Thoracic aorta (tissue), 2 donors: ENCODE results near the gene GAB2. TPM values are rescaled to one million over a fixed set of nuclear protein-coding genes. Genes with fewer than 3 reads are reported as not detected.

Source experiments
- ATAC-seq: fragments of 150-250 bp; one replicate; pipeline ENCODE4 v1.8.0; 2017; ENCODE audit warnings: low read depth; ENCODE audit not compliant: insufficient number of reproducible peaks, low FRiP score
- DNase-seq: peaks from one replicate; pipeline ENCODE4 v3.0.0-alpha.2; 2020; ENCODE audit warnings: low spot score
- H3K27ac ChIP-seq, 2 donors: fragments of 200-600 bp; sonication (generic); 1 replicate in 1 of 2; 2 replicates in 1 of 2; pipeline ENCODE4 v1.5.1; 2016; ENCODE audit warnings: mild to moderate bottlenecking in 2 of 2, moderate library complexity in 2 of 2
- H3K27me3 ChIP-seq: fragments of 200-600 bp; sonication (generic); replicated peaks from 2 replicates; pipeline ENCODE4 v1.6.0; 2016; ENCODE audit warnings: mild to moderate bottlenecking; ENCODE audit not compliant: insufficient read depth
- H3K36me3 ChIP-seq: fragments of 200-600 bp; sonication (generic); one replicate; pipeline ENCODE4 v1.5.1; 2016
- H3K4me1 ChIP-seq, 2 donors: fragments of 200-600 bp; sonication (generic); 1 replicate in 1 of 2; 2 replicates in 1 of 2; pipeline versions ENCODE4 v1.5.1 to v1.6.0; 2016; ENCODE audit warnings: low read depth in 2 of 2, mild to moderate bottlenecking in 1 of 2; ENCODE audit not compliant: control insufficient read depth in 1 of 2
- H3K4me3 ChIP-seq: fragments of 200-600 bp; sonication (generic); 2 replicates; pipeline ENCODE4 v1.5.1; 2016; ENCODE audit warnings: mild to moderate bottlenecking
- H3K9me3 ChIP-seq: fragments of 200-600 bp; sonication (generic); 2 replicates; pipeline ENCODE4 v1.5.1; 2016
- total RNA-seq, 2 donors: library from RNA; depleted of rRNA; stranded (reverse); fragments of >200 nt; gene quantifications; one replicate each; pipeline versions ENCODE4 v1.1.0 to v1.2.3, GENCODE V29; 2016
- TF ChIP-seq, protein P1 (sequence below): fragments of 200-600 bp; sonication (generic); IDR thresholded peaks from one replicate; pipeline ENCODE4 v1.5.1; 2019; ENCODE audit warnings: antibody characterized with exemption

The GAB2 gene
- total RNA-seq, 2 donors from 2014 or later, result 65.4 to 91.5 TPM

DNA sequence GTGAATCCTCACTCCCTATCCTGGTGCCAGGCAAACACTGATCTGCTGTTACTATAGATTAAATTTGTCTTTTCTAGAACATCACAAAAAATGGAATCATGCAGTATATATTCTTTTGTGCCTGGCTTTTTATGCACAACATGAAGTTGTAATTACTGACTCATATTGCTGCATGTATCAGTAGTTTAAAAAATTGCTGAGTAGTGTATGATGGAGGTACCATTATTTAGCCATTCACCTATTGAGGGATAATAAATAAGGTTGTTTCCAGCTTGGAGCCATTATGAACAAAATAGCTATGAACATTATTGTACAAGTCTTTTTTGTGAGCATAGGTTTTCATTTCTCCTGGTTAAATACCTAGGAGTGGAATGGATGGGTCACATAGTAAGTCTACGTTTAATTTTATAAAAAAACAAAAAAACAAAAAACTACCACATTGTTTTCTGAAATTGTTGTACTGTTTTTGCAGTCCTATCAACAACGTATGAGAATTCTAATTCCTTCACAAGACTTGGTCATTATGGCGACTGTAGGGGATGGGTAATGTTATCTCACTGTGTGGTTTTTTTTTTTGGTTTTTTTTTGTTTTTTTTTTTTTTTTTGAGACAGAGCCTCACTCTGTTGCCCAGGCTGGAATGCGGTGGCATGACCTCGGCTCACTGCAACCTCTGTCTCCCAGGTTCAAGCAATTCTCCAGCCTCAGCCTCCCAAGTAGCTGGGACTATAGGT lies 117.3 kb downstream of the GAB2 start:
- TF ChIP-seq, protein P1, sequence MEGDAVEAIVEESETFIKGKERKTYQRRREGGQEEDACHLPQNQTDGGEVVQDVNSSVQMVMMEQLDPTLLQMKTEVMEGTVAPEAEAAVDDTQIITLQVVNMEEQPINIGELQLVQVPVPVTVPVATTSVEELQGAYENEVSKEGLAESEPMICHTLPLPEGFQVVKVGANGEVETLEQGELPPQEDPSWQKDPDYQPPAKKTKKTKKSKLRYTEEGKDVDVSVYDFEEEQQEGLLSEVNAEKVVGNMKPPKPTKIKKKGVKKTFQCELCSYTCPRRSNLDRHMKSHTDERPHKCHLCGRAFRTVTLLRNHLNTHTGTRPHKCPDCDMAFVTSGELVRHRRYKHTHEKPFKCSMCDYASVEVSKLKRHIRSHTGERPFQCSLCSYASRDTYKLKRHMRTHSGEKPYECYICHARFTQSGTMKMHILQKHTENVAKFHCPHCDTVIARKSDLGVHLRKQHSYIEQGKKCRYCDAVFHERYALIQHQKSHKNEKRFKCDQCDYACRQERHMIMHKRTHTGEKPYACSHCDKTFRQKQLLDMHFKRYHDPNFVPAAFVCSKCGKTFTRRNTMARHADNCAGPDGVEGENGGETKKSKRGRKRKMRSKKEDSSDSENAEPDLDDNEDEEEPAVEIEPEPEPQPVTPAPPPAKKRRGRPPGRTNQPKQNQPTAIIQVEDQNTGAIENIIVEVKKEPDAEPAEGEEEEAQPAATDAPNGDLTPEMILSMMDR, result no peak
- H3K9me3 ChIP-seq, result no peaks in the 10 kb centered on the region
- H3K36me3 ChIP-seq, result no peaks in the 10 kb centered on the region
- DNase-seq (no peak), ATAC-seq (no peak)
- no peak overlapping the region for H3K27ac ChIP-seq
- peaks cover 21 to 35% of the 10 kb centered on the region in 2 donors for H3K4me1 ChIP-seq
- H3K27me3 ChIP-seq, result no peaks in the 10 kb centered on the region
- H3K4me3 ChIP-seq, result no peak overlapping the region

DNA sequence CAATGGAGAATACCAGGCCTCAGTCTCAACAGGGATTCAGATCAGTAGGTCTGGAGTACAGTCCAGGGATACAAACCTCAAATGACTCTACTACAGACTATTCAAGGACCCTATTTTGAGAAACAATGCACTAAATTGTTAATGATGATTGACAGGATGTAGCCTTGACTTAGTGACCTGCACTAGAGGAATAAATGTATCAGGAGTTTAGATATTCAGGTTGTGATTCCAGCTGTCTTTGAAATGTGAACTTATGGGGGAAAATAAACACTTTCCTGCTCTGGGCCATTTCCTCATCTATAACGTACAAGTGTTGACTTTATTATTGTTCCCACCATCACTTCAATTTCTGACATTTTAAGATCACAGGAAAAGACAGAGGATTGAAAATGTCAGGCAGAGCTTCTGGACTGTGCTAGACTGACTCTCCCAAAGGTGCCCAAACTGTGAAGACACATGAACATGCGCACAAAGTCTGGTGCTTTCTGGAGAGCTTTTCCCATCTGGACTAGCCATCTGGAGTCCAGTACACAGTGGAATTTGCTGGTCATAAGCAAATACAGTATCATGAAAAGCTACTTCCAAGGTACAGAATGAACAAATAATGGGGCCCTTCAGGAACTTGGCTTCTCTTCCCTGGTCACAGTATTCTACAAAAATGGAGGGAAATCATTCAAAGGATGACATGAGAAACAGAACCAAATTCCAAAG lies 118.5 kb downstream of the GAB2 start:
- H3K36me3 ChIP-seq, result no peaks in the 10 kb centered on the region
- no peak overlapping the region for H3K27ac ChIP-seq
- TF ChIP-seq, protein P1, result no peak
- H3K4me1 ChIP-seq, result peaks cover 12 to 26% of the 10 kb centered on the region in 2 donors
- no peaks in the 10 kb centered on the region for H3K9me3 ChIP-seq
- no peaks in the 10 kb centered on the region for H3K27me3 ChIP-seq
- no peak overlapping the region for H3K4me3 ChIP-seq
- DNase-seq (no peak), ATAC-seq (no peak)

DNA sequence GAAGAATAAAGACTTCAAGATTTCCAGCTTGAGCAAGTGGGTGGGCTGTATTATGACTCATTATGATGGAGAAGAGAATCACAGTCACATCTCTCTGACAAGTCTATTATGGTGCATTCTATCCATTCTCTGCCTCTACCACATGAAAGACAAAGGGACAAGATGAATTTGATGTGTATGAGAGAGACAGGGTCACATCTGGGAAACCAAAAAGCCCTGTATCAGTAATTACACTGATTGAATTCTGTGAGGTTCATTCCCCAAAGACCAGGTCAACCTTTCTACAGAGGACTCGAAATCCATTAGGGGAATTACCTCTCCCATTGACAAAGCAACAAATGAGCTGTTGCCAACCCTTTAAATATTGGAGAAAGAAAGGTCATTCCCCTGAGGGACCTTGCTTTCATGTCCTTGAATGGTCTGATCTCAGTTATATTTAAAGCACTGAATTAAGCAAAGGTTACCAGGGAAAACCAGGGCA lies 119.3 kb downstream of the GAB2 start:
- DNase-seq, result no peak
- Histone ChIP-seq H3K27me3 (no peaks in the 10 kb centered on the region), H3K4me3 (no peak overlapping the region), H3K4me1 (peaks cover 11 to 26% of the 10 kb centered on the region in 2 donors), H3K27ac (no peak overlapping the region), H3K9me3 (no peaks in the 10 kb centered on the region), H3K36me3 (no peaks in the 10 kb centered on the region)
- ATAC-seq, result no peak
- TF ChIP-seq, protein P1, result no peak

DNA sequence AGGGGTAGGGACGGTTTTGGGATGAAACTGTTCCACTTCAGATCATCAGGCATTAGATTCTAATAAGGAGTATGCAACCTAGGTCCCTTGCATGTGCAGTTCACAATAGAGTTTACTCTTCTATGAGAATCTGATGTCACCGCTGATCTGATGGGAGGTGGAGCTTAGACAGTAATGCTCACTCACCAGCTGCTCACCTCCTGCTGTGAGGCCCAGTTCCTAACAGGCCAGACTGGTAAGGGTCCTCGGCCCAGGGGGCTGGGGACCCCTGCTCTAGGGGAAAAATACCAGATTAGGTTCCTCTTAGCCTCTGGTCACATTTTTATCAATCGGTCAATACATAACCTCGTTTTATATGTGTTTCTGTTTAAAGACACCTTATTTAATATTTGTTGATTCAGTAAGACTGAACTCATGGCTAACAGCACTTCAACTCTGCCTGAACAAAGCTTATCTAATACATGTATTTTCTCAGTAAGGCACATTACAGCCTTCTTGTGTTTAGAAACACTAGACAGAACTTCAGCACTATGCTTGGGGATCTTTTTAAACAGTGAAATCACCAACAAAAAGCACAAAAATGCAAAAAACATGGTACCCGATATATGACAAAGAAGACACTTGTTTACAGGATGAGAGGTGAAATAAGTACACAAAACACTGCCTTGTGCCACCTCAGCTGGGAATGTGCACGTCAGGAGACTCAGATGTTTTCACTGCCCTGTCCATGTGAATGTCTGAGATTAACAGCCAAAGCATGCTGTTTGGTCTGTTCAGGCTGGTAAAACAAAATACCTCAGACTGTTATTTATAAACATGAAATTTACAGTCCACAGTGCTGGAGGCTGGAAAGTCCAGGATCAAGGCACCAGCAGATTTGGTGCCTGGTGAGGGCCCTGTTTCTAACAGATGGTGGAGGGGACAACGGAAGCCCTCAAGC lies 121.4 kb downstream of the GAB2 start:
- Histone ChIP-seq H3K9me3 (no peaks in the 10 kb centered on the region), H3K36me3 (no peaks in the 10 kb centered on the region), H3K4me1 (peaks cover 15 to 41% of the 10 kb centered on the region in 2 donors), H3K4me3 (no peak overlapping the region), H3K27me3 (no peaks in the 10 kb centered on the region), H3K27ac (peak overlapping the region in 1 of 2 donors; percentile 43)
- ATAC-seq (no peak), DNase-seq (no peak)
- TF ChIP-seq, protein P1, result no peak
